Stimulated activated CD8-positive, alpha-beta memory T cell treated with anti-CD3 and anti-CD28 coated beads, Interleukin-4, amount 100 ng/mL, for 4 hours (primary cell): ENCODE measurements around the gene TBC1D3D.
"Not testable (repeated sequence)": the region's sequence is repeated elsewhere in the genome, so short reads cannot be mapped to it uniquely, and the experiment has no call there.

Experiments
- DNase-seq, 2 donors: peaks; one replicate each; pipeline ENCODE4 v3.0.0-alpha.2; 2020; ENCODE audit warnings: low read depth in 2 of 2, low spot score in 1 of 2

The TBC1D3D gene

GRCh38 chr17:38003676-38004075 lies at the start of gene TBC1D3D:
Gene TBC1D3D (plus strand): TSS chr17:38003976. CDS start chr17:38005561, 1,585 bp downstream.
- DNase-seq: not testable (repeated sequence)

GRCh38 chr17:37988960-37989359 lies 14.8 kb upstream of the TBC1D3D start, which contains the start of gene TBC1D3L:
Gene TBC1D3L (minus strand): TSS chr17:37989060. CDS start chr17:37987520, 1,540 bp downstream.
- not testable (repeated sequence) for DNase-seq
